SHP77 treated with DMSO at 0.1 percent for 48 hours (cell line): ENCODE data around the gene CLIC3.

ENCODE experiments used
- DNase-seq: peaks from one replicate; lab custom pipeline; 2025; lab: John Stamatoyannopoulos, UW

The CLIC3 gene

DNA sequence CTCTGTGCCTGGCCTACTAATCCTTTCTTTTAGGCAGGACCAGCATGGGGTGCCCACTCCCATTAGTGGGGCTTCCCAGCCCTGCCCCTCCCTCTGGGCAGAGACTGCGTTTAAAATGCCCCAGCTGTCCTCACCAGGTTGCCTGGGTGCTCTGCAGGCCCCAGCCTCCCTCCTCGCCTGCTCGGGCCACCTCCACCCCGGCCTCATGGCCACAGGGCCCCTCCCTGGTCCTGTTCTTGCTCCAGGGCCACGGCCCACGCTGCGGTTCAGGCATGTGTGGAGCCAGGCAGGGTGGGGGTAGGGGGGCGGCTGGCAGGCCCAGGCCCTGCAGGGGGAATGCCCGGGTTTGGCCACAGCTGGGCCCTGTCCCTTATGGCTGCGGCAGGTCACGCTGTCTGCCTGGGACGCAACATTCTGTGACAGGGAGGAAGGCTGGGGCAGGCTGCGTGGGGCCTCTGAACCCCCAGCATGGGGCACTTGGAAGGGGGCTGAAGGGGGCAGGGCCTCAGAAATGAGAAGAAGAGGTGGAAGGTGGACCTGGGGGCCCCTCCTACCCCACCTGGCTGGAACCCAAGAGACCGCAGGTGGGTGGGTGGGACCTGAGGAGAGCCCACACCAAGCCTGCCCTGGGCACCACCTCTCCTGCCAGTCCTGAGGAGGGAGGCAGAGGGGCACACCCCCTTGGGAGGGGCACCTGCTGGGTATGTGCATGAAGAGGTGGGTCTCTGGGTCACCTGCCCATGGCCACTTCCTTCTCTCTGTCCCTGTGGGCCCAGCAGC, 44.6 kb downstream of the CLIC3 start, which contains the start of gene LCN12:
TSS of gene LCN12 (plus strand) at position 733 of the 780 bp plus-strand sequence. CDS start 55 bp downstream, outside the sequence.
- no peak for DNase-seq

- no peak for DNase-seq
Measured at GRCh38 chr9:136950656-136951276, 45.6 kb downstream of the CLIC3 start.

DNA sequence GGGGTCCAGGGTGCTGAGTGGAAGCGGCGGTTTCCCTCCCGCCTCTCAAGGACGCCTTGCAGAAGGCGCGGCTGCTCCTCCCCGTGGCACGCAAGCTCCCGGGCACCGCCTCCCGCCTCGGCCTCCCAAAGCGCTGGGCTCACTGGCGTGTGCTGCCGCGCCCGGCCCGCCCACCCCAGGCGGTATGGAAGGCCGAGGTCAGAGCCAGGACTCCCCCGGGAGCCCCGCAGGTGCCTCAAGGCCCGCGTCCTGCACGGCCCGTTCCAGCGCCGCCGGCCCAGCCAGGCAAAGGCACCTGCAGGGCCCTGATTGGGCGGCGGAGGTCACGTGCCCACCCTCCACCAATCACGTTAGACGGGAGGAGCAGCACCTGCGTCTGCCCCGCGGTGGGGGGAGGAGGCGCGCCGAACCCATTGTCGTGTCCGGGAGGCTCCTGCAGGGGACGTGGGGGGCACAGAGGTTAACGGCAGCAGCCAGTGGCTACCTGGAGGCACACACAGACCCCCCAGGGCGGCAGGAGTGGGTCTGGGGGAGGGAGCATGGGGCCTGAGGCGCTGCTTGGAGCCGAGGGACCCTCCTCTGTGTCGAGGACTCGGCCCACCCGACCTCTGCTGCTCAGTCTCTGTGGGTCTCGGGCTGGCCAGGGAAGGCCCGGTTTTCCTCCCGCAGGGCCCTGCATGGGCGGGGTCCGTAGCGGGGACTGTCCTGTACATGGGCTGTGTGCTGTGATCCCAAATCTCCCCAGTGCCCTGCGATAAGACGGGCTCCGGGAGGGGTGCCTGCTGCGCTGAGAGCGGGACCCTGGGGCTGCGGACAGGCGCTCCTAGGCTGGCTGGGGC, 46.3 kb downstream of the CLIC3 start:
- peak; percentile 88 for DNase-seq

GRCh38 chr9:136949239-136949816, 47.0 kb downstream of the CLIC3 start:
- no peak for DNase-seq

- no peak for DNase-seq
Measured at GRCh38 chr9:136947955-136948510, 48.3 kb downstream of the CLIC3 start.

DNA sequence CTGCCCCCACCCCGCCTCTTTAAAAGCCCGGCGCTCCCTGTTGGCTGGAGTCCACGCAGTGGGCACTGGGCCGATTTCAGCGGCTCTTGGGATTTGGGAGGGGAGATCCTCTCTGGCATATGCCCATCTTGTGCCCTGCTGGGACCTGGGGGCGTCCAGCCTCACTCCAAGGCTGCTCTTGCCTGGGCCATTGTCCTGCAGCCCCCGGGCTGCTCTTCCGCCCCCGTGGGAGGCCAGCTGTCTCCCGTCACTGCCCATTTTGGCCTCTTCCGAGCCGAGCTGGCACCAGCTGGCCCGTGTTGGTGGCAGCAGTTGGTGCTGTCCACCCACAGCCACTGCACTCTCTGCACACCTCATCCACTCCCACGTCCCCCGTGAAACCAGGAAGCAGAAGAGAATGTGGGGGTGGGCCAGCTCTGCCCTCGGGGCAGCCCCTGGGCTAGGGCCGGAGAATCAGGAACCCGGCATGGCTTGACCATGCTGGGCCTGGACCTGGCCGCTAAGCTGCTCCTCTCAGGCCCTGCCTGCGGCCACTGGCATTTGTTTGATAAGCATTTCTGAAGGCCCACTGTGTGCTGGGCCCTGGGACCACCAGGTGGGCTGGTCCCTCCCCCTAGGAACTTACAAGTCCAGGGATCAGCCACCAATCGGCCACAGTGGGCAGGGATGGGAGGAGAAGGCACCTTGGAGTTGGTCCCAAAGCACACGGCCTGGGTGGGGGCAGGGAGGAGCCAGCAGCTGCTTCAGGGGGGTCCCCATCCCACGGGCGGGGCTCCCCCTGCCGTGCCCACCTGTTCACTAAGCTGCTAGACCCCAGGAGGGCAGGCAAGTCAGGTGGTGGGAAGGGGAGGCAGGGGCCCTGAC, 49.1 kb downstream of the CLIC3 start:
- DNase-seq = no peak

- DNase-seq = no peak
Measured at GRCh38 chr9:136946228-136947027, 49.9 kb downstream of the CLIC3 start.

GRCh38 chr9:136945333-136946227, 50.8 kb downstream of the CLIC3 start:
- no peak for DNase-seq
